Skin epidermis (tissue), 12 donors: ENCODE measurements around the gene ZNF726.
"Not testable (repeated sequence)": the region's sequence is repeated elsewhere in the genome, so short reads cannot be mapped to it uniquely, and the experiment has no call there.

Source experiments
- H3K27ac ChIP-seq, 21 experiments: fragments of 200-600 bp; sonication (generic) in 11 of 21; one replicate each; pipeline ENCODE4 v1.5.0; 2020; ENCODE audit warnings: mild to moderate bottlenecking in 3 of 21, inconsistent platforms in 2 of 21, moderate library complexity in 2 of 21
- H3K4me3 ChIP-seq, 7 experiments: fragments of 200-600 bp; sonication (generic) in 2 of 7; one replicate each; pipeline ENCODE4 v1.5.0; 2020; ENCODE audit warnings: inconsistent platforms in 2 of 7, mild to moderate bottlenecking in 2 of 7, moderate library complexity in 1 of 7

Gene ZNF726

DNA sequence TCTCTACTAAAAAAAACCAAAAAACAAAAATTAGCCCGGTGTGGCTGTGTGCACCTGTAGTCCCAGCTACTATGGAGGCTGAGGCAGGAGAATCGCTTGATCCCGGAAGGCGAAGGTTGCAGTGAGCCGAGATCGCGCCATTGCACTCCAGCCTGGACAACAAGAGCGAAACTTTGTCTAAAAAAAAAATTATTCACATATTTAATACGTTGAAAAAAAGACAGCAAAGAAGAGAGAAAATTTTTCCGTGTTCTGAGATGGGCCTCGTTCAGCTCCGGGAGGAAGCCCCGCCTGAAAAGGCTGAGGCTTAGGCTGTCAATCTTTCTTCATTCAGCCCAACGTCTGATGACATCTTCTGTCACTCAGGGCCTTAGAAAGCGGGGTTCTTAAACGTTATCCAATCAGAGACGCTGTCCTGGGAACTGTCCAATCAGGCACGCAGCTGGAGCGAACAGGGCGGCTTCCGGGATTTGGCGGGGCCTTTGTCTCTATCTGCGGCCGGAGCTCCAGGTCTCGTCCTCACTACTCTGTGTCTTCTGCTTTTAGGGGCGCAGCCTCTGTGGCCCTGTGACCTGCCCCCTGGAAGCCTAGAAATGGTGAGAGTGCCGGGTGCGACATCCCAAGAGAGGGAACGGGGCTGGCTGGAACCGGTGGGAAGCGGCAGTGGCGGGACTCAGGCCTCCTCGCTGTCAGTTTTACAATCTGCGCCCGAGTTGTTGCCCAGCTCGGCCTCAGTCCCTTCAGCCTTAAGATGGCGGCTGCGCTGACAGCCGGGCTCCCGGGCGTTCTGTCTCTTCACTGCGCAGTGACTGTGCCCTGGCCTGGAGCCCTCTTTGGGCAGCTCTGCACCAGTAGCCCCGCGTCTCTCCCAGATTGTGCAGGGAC is at the start of gene ZNF726:
ZNF726 (plus strand) TSS at position 485 of the 885 bp plus-strand sequence; CDS start at position 594, 109 bp downstream.
- H3K27ac ChIP-seq = peak within 1 kb of the TSS in 19 of 21 experiments; percentile 2 to 79 (median 64)

DNA sequence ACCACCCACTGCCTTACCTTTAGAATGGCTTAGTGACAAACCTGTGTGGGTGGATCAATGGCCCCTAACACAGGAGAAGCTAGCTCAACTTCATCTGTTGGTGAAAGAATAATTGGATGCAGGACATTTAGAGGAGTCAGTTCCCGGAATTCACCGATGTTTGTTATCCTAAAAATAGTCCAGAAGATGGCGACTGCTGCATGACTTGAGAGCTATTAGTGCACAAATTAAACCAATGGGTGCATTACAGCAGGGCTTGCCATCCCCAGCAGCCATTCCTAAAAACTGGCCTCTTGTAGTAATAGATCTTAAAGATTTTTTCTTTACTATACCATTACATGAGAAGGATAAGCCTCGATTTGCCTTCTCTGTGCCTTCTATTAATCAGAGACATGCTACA is 46.8 kb upstream of the ZNF726 start:
- H3K4me3 ChIP-seq = no peak overlapping the region
- no peak overlapping the region for H3K27ac ChIP-seq

More for the DNA sequence above, at the start of gene ZNF726:
- peak within 1 kb of the TSS; percentile 44 to 76 (median 56) for H3K4me3 ChIP-seq

DNA sequence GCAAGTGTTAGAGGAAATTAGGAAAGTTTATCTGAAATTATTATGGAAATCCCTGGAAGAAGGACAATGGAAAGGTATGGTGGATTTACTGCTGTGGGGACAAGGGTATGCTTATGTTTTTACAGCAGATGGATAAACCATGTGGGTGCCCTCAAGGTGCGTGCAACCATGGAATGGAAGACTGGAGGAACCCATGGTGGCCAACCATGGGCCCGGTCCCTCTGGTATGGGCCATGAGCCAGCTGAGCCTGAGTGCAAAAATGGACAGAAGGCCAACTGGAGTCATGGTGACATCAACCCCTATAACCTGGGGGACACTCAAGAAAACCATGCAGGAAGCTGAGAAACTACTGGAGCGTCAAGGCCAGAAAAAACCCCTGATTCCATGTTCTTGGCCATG is 46.1 kb upstream of the ZNF726 start:
- Histone ChIP-seq H3K4me3 (no peak overlapping the region), H3K27ac (no peak overlapping the region)

DNA sequence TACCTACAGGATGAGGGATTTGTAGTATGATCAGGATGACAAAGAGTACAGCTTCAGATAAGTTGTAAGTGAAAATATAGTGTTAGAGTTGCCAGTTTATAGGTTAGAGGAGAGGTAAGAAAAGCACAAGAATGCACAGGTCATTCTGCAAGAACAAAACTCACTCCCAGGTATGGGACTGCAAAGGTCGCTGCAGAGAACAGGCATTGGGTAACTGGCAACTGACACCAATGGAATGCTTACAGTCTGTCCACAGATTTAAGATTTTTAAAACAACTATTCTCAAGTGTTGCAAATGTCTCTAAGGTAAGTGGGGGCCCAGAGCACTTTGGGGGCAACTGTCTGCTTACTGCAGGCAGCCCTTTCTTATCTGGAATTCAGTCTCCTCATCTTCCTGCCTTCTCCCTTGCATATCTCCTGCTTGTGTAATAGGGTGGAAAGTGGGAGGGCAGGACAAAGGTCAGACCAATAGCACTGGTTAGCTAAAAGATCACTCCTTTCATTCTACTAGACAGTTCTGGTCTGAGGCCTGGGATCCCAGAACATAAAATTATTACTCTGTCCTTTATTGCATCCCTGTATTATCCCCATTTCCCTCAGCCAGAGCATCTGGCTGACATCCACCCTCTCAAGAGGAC is 42.3 kb upstream of the ZNF726 start:
- no peak overlapping the region for H3K27ac ChIP-seq
- no peak overlapping the region for H3K4me3 ChIP-seq

DNA sequence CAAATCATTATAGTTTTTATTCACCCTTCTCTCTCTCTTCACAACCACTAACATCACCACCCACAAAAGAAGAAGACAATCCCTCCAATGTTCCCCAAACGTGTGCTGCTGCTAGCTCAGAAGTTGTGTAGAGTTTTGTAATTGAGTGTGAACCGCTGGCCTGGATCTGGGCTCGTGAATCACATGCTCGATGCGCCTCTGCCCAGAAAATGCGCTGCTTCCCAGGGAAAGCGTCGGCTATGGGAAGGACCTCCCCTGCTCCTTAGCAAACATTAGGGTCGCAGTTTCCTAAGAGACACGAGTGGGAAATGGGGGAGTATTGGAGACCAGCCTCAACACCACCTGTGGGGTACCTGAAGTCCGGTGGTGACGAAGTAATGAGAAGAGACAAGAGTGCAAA is 38.4 kb upstream of the ZNF726 start:
- H3K4me3 ChIP-seq = no peak overlapping the region

DNA sequence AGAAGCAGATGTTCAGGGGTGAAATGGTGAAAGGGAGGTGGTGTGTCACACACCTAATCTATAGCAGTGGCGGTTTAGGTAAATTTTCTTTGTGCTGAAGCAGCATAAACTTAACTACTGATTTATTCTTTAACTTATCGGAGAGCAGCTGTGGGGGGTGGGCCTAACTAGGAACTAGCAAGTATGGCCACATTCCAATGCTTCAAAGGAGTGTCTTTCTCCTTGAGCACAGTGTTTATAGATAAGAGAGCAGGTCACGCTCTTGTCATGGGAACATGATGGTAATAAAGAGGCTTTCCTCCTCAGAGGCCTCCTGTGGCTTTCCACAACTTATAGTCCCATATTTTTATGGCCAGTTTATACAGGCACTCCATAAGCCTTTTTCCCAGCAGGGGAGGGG is 37.9 kb upstream of the ZNF726 start:
- not testable (repeated sequence) for H3K4me3 ChIP-seq, H3K27ac ChIP-seq

More for the DNA sequence above, 38.4 kb upstream of the ZNF726 start:
- no peak overlapping the region for H3K27ac ChIP-seq

DNA sequence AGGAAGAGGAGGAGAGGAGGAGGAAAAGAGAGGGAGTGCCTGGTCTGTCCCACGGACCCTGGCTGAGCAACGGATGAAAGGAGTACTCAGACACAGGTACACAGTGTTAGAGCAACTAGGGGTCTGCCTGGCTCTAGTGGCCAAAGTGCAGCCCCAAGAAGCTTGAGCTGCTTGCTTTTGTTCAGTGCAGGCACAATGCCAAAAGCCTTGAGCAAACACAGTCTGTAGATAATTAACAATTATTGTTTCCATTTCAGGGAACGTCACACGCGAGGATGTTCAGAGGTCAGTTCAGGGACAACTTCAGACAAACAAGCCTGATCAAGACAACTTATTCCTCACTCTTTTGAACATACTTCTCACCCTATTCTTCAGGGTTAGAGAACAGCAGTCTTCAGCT is 32.2 kb upstream of the ZNF726 start:
- no peak overlapping the region for H3K27ac ChIP-seq
- no peak overlapping the region for H3K4me3 ChIP-seq

DNA sequence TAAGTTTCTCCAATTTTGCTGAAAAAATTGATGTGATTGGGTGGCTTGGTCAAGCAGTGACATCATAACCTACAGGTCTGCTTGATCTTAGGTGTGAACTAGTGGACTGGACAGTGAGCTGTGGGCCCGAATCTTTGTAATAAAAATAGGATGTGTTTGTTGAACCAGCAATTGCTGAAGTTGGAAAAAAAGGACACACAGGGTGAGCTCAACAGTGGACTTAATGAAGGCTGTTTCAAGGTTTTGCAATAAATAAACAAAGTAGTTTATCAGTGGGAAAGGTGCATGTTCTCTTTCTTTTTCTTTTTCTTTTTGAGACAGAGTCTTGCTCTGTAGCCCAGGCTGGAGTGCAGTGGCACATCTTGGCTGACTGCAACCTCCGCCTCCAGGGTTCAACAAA is 30.3 kb upstream of the ZNF726 start:
- H3K27ac ChIP-seq = no peak overlapping the region
- H3K4me3 ChIP-seq = no peak overlapping the region

DNA sequence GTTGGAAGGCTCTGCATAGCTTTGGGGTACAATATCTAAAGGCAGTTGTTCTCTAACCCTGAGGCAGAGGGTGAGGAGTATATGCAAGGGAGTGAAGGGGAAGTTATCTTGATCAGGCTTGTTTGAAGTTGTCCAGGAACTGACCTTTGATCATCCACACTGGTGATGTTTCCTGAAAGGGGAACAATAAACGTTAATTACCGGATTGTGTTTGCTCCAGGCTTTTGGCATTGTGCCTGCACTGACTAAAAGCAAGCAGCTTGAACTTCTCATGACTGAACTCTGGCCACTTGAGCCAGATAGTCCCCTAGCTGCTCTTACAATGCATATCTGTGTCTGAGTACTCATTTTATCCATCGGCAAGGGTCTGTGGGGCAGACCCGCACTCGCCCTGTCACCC is 27.0 kb upstream of the ZNF726 start:
- Histone ChIP-seq H3K27ac (no peak overlapping the region), H3K4me3 (no peak overlapping the region)

DNA sequence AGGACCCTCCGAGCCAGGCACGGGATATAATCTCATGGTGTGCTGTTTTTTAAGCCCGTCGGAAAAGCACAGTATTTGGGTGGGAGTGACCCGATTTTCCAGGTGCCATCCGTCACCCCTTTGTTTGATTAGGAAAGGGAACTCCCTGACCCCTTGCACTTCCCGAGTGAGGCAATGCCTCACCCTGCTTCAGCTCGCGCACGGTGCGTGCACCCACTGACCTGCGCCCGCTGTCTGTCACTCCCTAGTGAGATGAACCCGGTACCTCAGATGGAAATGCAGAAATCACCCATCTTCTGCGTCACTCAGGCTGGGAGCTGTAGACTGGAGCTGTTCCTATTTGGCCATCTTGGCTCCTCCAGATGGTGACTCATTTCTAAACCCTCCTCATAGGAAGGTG is 18.6 kb upstream of the ZNF726 start:
- not testable (repeated sequence) for H3K4me3 ChIP-seq

DNA sequence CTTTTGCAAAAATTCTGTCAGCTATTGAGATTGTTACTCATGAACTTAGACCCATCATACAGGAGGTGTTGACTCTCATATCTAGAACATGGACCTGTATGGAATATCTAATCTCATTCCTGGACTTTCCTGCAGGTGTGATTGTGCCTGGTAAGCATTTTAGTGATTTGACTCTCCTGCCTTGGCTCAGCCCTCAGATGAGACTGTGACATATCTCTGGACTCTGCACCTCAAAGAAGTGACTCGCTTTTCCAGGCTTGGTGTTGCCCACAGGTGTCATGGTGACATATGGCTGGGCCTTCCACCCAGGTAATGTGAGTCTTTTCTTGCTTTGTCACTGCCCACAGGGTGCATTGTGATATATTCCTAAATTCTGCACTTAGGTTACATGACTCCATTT is 17.8 kb upstream of the ZNF726 start:
- no peak overlapping the region for H3K4me3 ChIP-seq
- H3K27ac ChIP-seq = no peak overlapping the region

More for the DNA sequence above, 18.6 kb upstream of the ZNF726 start:
- not testable (repeated sequence) for H3K27ac ChIP-seq

DNA sequence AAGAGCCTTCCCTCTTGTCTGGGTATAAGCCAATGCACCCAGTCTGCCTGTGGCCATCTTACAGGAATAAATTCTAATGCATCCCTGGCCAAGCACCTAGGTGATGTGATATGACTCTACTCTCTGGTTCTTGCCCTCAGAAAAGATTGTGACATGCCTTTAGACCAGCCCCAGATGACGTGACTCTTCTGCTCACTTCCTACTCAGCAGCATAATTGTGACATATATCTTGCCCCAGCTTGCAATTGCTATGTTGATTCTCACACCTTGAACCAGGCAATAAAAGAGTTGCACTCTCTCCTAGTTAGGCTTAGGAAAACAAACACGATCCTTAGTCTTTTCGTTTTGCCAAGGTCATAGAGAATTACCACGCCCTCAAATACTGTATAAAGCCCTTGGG is 13.3 kb upstream of the ZNF726 start:
- no peak overlapping the region for H3K4me3 ChIP-seq
- H3K27ac ChIP-seq = peak overlapping the region in 2 of 21 experiments; percentile 46 to 69

DNA sequence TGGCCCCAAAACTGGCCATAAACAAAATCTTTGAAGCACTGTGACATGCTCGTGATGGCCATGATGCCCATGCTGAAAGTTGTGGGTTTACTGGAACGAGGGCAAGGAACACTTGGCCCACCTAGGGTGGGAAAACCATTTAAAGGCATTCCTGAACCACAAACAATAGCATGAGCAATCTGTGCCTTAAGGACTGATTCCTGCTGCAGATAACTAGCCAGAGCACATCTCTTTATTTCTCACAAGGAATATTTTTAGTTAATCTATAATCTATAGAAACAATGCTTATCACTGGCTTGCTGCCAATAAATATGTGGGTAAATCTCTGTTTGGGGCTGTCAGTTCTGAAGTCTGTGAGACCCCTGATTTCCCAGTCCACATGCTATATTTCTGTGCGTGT is 10.3 kb upstream of the ZNF726 start:
- no peak overlapping the region for H3K4me3 ChIP-seq
- H3K27ac ChIP-seq = no peak overlapping the region

DNA sequence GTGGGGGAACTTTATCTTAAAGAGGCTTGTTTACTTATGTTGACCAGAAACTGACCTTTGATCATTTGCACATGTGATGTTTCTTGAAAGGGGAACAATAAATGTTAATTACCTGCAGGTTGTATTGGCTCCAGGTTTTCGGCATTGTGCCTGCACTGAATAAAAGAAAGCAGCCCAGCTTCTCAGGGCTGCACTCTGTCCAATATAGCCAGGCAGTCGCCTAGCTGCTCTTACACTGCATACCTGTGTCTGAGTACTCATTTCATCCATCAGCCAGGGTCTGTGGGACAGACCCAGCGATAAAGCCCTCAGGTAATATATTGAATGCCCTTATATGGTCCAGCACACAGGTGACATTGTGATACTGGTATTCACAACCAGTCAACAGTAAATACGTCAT is 8.9 kb upstream of the ZNF726 start:
- H3K27ac ChIP-seq = no peak overlapping the region
- H3K4me3 ChIP-seq = no peak overlapping the region

DNA sequence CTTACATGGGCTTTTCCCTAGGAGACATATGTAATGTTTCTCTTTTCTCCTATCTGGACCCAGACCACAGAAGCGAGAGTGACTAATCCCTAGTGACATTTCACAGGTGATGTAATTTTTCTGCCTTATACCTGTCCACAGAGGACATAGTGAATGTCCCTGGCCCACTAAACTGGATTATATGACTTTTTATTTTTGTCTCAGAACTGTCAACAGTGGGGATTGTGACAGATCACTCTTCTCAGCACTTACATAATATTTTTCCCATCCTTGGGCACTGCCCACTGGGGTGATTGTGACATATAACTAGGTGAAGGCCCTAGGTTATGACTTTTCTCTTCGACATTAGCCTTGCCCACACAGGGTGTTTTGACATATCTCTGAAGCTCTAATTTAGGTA is 7.9 kb upstream of the ZNF726 start:
- Histone ChIP-seq H3K4me3 (no peak overlapping the region), H3K27ac (no peak overlapping the region)

DNA sequence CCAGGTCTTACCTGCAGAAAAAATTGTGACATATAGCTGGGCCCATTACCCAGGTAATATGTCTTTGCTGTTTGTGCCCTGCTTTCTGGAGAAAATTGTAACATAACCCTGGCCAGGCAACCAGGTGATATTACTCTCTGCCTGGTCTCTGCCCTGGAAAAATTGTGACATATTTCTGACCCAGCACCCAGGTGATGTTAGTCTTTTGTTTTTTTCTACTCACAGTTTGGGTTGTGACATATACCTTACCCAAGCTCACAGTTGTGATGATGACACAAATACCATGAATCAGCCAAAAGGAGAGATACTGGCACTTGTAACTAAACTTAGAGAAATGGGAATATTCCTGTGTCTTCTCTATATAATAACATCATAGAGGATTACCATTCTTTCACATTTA is 6.5 kb upstream of the ZNF726 start:
- peak overlapping the region in 1 of 21 experiments; percentile 27 for H3K27ac ChIP-seq
- H3K4me3 ChIP-seq = no peak overlapping the region

DNA sequence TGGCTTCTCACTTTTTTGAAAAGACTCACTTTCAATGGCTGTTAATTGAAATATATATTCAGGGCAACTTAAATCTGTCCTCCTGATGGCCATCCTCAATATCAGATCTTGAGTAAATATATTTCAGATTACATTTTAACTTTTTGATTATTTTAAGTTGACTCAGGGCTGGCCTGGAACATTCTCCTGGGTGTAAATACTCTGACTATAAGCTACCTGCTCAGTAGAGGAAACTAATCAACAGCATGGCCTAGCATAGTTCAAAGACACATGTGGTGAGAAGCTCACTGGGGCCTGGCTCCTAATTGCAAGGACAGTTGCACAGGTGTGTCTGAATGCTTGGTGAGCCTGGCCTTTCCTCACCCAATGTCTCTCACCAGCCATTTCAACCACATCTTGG is 5.5 kb upstream of the ZNF726 start:
- no peak overlapping the region for H3K27ac ChIP-seq
- no peak overlapping the region for H3K4me3 ChIP-seq

DNA sequence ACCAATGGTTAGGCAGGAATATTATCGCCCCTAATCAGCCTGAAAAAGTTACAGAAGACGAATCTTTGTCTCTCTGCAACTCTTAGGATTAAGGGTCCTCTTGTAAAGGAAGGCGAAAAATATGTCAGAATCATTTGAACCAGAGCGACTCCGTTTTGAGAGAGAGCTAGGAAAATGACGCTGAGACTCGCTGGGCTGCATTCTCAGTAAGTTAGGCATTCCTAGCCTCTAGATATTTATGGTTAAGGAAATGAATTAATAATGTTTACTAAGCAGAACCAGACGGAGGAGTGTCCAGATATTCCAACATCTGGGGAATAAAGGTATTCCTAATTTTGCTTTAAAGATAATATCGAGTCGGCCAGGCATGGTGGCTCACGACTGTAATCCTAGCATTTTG is 755 bp upstream of the ZNF726 start:
- Histone ChIP-seq H3K27ac (peak overlapping the region in 5 of 21 experiments; percentile 37 to 76 (median 60)), H3K4me3 (peak overlapping the region; percentile 44 to 76 (median 56))

DNA sequence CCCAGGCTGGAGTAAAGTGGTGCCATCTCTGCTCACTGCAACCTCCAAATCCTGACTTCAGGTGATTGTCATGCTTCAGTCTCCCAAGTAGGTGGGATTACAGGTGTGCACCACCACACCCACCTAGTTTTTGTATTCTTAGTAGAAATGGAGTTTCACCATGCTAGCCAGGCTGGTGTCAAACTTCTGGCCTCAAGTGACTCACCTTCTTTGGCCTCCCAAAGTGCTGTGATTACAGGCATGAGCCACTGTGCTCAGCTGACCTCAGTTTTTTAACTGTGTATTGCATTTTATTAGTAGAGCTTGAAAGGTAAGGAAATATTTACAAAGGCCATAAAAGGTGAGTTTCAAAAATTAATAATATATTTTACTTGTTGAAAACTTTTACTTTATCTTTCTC is 2.3 kb downstream of the ZNF726 start:
- Histone ChIP-seq H3K4me3 (no peak overlapping the region), H3K27ac (peak overlapping the region in 4 of 21 experiments; percentile 14 to 73 (median 23))

DNA sequence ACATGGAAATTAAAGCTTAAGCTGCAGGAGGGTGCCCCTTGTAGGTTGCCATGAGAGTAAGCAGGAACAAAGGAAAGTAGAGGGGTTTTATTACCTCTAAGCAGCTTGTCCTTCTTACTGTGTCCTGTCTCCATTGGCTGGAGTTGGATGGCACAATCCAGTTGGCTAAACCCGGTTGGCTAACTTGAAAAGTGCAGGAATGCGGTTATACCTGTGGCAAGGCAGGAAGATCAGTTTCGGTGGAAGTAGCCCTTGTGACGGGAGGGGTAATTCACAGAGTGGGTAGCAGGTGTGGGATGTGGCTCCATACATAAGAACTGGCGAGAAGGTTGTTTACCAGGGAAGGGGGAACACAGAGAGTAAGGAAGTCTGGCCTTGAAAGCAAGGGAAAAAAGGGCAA is 3.2 kb downstream of the ZNF726 start:
- Histone ChIP-seq H3K27ac (peak overlapping the region in 2 of 21 experiments; percentile 19 to 27), H3K4me3 (no peak overlapping the region)

DNA sequence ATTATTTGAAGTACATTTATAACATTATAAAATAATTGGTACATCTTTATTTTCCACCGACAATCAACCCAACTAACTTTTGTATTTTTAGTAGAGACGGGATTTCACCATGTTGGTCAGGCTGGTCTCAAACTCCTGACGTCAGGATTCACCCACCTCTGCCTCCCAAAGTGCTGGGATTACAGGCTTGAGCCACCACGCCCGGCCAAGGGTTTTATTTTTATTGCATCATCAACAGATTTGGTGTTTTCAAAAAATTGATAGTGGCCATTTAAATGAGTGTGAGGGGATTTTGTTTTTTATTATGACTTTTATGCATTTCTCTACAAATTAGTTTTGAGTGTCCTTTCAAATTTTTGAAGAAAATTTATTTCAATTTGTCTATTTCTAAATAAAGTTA is 10.6 kb downstream of the ZNF726 start:
- no peak overlapping the region for H3K4me3 ChIP-seq
- no peak overlapping the region for H3K27ac ChIP-seq
